OCI-LY1 (cell line): ENCODE results near the gene ARMC7.

ENCODE experiments used
- EZH2 ChIP-seq: fragments of 200-600 bp; sonication (generic), shearing (Covaris generic); IDR thresholded peaks from 2 replicates; pipeline ENCODE4 v1.8.0; 2017; ENCODE audit warnings: borderline replicate concordance, mixed run types, mild to moderate bottlenecking, antibody characterized with exemption, low read length, moderate library complexity, mixed read lengths
- TF ChIP-seq, protein P1 (sequence below): fragments of 200-600 bp; sonication (generic), shearing (Covaris generic); IDR thresholded peaks from 2 replicates; pipeline ENCODE4 v1.5.1; 2017; ENCODE audit warnings: mild to moderate bottlenecking, antibody characterized with exemption, low read length, moderate library complexity, mixed read lengths

DNA sequence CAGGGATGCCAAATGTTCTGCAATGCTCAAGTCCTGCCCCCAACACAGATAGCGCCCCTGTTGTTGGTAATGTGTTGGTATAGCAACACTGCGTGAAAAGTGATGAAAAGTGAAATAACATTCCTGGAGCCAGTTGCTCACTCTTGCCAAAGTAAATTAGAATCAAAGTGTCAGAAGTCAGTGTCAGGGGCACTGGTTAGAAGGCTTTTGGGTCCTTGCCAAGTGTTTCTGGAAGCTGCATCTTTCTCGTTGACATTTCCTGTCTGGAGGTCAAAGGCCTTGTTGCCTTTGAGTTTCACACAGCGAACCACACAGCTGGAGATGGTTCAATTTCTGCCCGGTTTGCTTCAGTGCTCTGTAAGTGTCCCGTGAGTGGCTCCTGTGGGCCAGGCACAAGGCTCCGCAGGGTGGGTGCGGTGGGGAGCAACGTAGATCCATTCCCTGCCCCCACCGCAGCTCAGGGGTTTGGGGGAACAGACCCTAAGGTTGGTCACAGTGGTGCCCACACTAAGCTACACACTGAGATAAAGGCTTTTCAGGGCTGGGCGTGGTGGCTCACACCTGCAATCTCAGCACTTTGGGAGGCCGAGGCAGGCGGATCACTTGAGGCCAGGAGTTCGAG lies 25.6 kb upstream of the ARMC7 start:
- TF ChIP-seq, protein P1, sequence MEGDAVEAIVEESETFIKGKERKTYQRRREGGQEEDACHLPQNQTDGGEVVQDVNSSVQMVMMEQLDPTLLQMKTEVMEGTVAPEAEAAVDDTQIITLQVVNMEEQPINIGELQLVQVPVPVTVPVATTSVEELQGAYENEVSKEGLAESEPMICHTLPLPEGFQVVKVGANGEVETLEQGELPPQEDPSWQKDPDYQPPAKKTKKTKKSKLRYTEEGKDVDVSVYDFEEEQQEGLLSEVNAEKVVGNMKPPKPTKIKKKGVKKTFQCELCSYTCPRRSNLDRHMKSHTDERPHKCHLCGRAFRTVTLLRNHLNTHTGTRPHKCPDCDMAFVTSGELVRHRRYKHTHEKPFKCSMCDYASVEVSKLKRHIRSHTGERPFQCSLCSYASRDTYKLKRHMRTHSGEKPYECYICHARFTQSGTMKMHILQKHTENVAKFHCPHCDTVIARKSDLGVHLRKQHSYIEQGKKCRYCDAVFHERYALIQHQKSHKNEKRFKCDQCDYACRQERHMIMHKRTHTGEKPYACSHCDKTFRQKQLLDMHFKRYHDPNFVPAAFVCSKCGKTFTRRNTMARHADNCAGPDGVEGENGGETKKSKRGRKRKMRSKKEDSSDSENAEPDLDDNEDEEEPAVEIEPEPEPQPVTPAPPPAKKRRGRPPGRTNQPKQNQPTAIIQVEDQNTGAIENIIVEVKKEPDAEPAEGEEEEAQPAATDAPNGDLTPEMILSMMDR: no peak
- TF ChIP-seq EZH2: no peak
